Measurements from ENCODE around the gene SLC30A7. TPM values are rescaled to one million over a fixed set of nuclear protein-coding genes. Genes with fewer than 3 reads are reported as not detected.

Gene SLC30A7
- total RNA-seq, 1 experiment from 2014 or later = 16.1 TPM

DNA sequence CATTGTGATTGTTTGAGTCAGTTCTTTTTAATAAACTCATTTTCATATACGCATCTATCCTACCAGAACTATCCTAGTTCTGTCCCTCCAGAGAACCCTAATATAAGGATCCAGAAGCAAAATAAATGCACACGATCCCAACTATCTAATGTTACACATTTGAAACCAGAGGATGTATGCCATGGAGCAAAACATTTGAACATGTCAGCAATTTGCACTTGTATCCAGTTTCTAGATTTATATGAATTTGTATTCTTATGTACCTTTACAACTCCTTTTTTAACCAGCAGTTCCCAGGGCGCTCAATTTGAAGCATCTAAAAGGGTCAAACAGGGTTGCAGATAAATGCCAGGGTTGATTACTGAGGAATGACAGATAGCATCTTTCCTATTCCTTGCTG is 3.3 kb upstream of the SLC30A7 start:
- TF ChIP-seq CTCF (IDR thresholded peaks at IDR 0.05; ENCODE audit: insufficient read depth in 1 of 2, low read depth in 1 of 2, low read length in 1 of 2, severe bottlenecking in 1 of 2, unreplicated experiment in 1 of 2) = no peak
- Mint-ChIP-seq H3K4me1 (ENCODE audit: low read depth, unreplicated experiment) (no peaks in the 10 kb centered on the region), H3K27me3 (ENCODE audit: insufficient read depth, unreplicated experiment) (no peaks in the 10 kb centered on the region), H3K9me3 (ENCODE audit: unreplicated experiment) (no peaks in the 10 kb centered on the region), H3K4me3 (ENCODE audit: unreplicated experiment) (no peak overlapping the region), H3K36me3 (ENCODE audit: insufficient read depth, unreplicated experiment) (no peaks in the 10 kb centered on the region), H3K27ac (ENCODE audit: unreplicated experiment) (no peak overlapping the region)
- Histone ChIP-seq H3K4me3 (ENCODE audit: low read depth, low read length) (no peak overlapping the region), H3K27me3 (replicated peaks; ENCODE audit: control insufficient read depth, insufficient read depth, low read length) (no peaks in the 10 kb centered on the region), H3K9me3 (no peaks in the 10 kb centered on the region; the same call in 1 of the 2 replicates), H3K36me3 (ENCODE audit: control insufficient read depth, insufficient read depth, low read length) (no peaks in the 10 kb centered on the region), H3K4me1 (no peaks in the 10 kb centered on the region)
- DNase-seq = no peak
- no TSS peak for BruUV-seq (replicated peaks)
- CTCF ChIA-PET = no interaction called here
- intact Hi-C loops (cut with micrococcal nuclease; ENCODE audit: unreplicated experiment) = no loop called here
- POLR2A ChIA-PET = no interaction called here

GRCh38 chr1:100893718-100894117 is 2.2 kb upstream of the SLC30A7 start:
- Histone ChIP-seq H3K4me1 (no peaks in the 10 kb centered on the region), H3K4me3 (ENCODE audit: low read depth, low read length) (no peak overlapping the region), H3K9me3 (no peaks in the 10 kb centered on the region; the same call in 1 of the 2 replicates), H3K27me3 (replicated peaks; ENCODE audit: control insufficient read depth, insufficient read depth, low read length) (no peaks in the 10 kb centered on the region), H3K36me3 (ENCODE audit: control insufficient read depth, insufficient read depth, low read length) (no peaks in the 10 kb centered on the region)
- Mint-ChIP-seq H3K9me3 (ENCODE audit: unreplicated experiment) (no peaks in the 10 kb centered on the region), H3K36me3 (ENCODE audit: insufficient read depth, unreplicated experiment) (no peaks in the 10 kb centered on the region), H3K4me3 (ENCODE audit: unreplicated experiment) (peak overlapping the region; percentile 31), H3K27ac (ENCODE audit: unreplicated experiment) (no peak overlapping the region), H3K4me1 (ENCODE audit: low read depth, unreplicated experiment) (no peaks in the 10 kb centered on the region), H3K27me3 (ENCODE audit: insufficient read depth, unreplicated experiment) (no peaks in the 10 kb centered on the region)
- BruUV-seq (replicated peaks) = no TSS peak
- intact Hi-C loops (cut with micrococcal nuclease; ENCODE audit: unreplicated experiment) = no loop called here
- TF ChIP-seq CTCF (IDR thresholded peaks at IDR 0.05; ENCODE audit: insufficient read depth in 1 of 2, low read depth in 1 of 2, low read length in 1 of 2, severe bottlenecking in 1 of 2, unreplicated experiment in 1 of 2) = no peak
- ChIA-PET POLR2A (no interaction called here), CTCF (no interaction called here)
- DNase-seq = no peak

DNA sequence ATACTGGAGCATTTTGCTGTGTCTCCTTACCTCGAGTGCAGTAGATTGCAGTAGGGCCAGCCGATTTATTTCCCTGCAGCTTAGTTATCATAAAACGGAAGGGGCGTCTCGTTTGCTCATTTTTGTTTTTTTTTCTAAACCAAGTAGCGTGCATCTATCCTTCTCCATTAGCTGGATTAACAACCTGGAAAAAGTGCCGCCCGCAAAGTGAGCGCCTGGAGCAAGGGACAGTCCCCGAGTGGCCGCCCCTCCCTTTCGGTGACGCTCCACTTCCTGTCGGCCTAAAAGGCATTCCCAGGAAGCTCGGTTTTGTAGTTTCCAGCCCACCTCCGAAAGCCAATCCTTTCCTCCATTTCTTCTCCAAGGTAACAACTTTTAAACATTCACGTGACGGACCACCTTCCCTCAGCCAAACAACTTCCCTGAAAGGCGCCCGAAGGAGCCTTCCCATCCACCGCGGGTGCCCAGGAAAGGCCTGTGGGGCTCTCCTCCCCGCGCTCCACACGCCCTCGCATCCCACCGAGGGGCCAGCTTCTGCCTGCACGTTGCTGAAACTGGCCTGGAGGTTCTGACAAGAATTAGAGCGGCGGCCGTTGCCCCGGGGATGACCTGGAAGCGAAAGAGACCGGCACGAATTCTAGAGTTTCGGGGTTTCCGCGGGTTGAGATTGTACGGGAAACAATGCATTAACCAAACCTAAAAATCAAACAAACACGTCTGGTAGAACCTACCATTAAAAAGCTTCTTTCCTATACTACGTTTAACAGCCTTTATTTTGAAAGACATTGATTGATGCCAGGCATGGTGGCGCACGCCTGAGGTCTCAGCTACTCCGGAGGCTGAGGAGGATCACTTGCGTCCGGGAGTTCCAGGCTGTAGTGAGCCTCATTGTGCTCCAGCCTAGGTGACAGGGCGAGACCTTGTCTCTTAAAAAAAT is 1.0 kb upstream of the SLC30A7 start, which contains the start of gene EXTL2:
TSS of gene EXTL2 (minus strand) at position 240 of the 937 bp plus-strand sequence. CDS start 6,085 bp downstream, outside the sequence.
- TF ChIP-seq CTCF (IDR thresholded peaks at IDR 0.05; ENCODE audit: insufficient read depth in 1 of 2, low read depth in 1 of 2, low read length in 1 of 2, severe bottlenecking in 1 of 2, unreplicated experiment in 1 of 2) = no peak
- Mint-ChIP-seq H3K4me3 (ENCODE audit: unreplicated experiment) (peak within 1 kb of the TSS; percentile 83), H3K36me3 (ENCODE audit: insufficient read depth, unreplicated experiment) (peaks cover 5% of the 10 kb centered on the region), H3K4me1 (ENCODE audit: low read depth, unreplicated experiment) (no peaks in the 10 kb centered on the region), H3K27ac (ENCODE audit: unreplicated experiment) (peak within 1 kb of the TSS; percentile 95), H3K9me3 (ENCODE audit: unreplicated experiment) (no peaks in the 10 kb centered on the region), H3K27me3 (ENCODE audit: insufficient read depth, unreplicated experiment) (no peaks in the 10 kb centered on the region)
- intact Hi-C loops (cut with micrococcal nuclease; ENCODE audit: unreplicated experiment) = no loop called here
- H3K27me3 ChIP-seq (replicated peaks; ENCODE audit: control insufficient read depth, insufficient read depth, low read length) = no peaks in the 10 kb centered on the region
- no peaks in the 10 kb centered on the region for H3K4me1 ChIP-seq
- peak; percentile 79 to 86 for DNase-seq
- CTCF ChIA-PET = no interaction called here
- H3K36me3 ChIP-seq (ENCODE audit: control insufficient read depth, insufficient read depth, low read length) = no peaks in the 10 kb centered on the region
- BruUV-seq (replicated peaks) = no TSS peak
- POLR2A ChIA-PET = no interaction called here
- H3K4me3 ChIP-seq (ENCODE audit: low read depth, low read length) = peak within 1 kb of the TSS; percentile 74
- no peaks in the 10 kb centered on the region; the same call in 1 of the 2 replicates for H3K9me3 ChIP-seq
